GM19023 (cell line): ENCODE measurements around the gene USP7.
A peak's percentile ranks its signal among the peaks of the same experiment; 100 is the strongest.
"Not testable (repeated sequence)": the region's sequence is repeated elsewhere in the genome, so short reads cannot be mapped to it uniquely, and the experiment has no call there.

Experiments
- ATAC-seq: cut with Tn5 transposase; IDR thresholded peaks from one replicate; pipeline ENCODE4 v1.9.1; 2021; ENCODE audit warnings: mild to moderate bottlenecking, moderate library complexity; ENCODE audit not compliant: unreplicated experiment

The USP7 gene

GRCh38 chr16:8963821-8964441 is at the start of gene USP7:
Gene USP7, minus strand, starts transcription at chr16:8963906. Its CDS starts 621 bp downstream, at chr16:8963285.
- ATAC-seq, result peak; percentile 81

GRCh38 chr16:9013508-9013864 is 49.8 kb upstream of the USP7 start:
- ATAC-seq, result no peak

GRCh38 chr16:9012848-9013507 is 49.3 kb upstream of the USP7 start:
- ATAC-seq, result no peak

- no peak for ATAC-seq
Observed at GRCh38 chr16:9012330-9012729, 48.6 kb upstream of the USP7 start.

GRCh38 chr16:9008601-9009260 is 45.0 kb upstream of the USP7 start:
- ATAC-seq, result peak; percentile 89

GRCh38 chr16:9007177-9007794 is 43.6 kb upstream of the USP7 start:
- no peak for ATAC-seq

GRCh38 chr16:9004183-9004582 is 40.5 kb upstream of the USP7 start:
- no peak for ATAC-seq

GRCh38 chr16:9003763-9004162 is 40.1 kb upstream of the USP7 start:
- no peak for ATAC-seq

- ATAC-seq, result no peak
Observed at GRCh38 chr16:9003322-9003721, 39.6 kb upstream of the USP7 start.

- ATAC-seq, result no peak
Observed at GRCh38 chr16:9002042-9002441, 38.3 kb upstream of the USP7 start.

GRCh38 chr16:9000664-9001063 is 37.0 kb upstream of the USP7 start:
- no peak for ATAC-seq

GRCh38 chr16:8999800-9000199 is 36.1 kb upstream of the USP7 start:
- no peak for ATAC-seq

- no peak for ATAC-seq
Observed at GRCh38 chr16:8998108-8998507, 34.4 kb upstream of the USP7 start.

- no peak for ATAC-seq
Observed at GRCh38 chr16:8996891-8997290, 33.2 kb upstream of the USP7 start.

- no peak for ATAC-seq
Observed at GRCh38 chr16:8990445-8990844, 26.7 kb upstream of the USP7 start.

- no peak for ATAC-seq
Observed at GRCh38 chr16:8989099-8989878, 25.6 kb upstream of the USP7 start.

- no peak for ATAC-seq
Observed at GRCh38 chr16:8986818-8987191, 23.1 kb upstream of the USP7 start.

- ATAC-seq, result no peak
Observed at GRCh38 chr16:8986111-8986510, 22.4 kb upstream of the USP7 start.

- ATAC-seq, result no peak
Observed at GRCh38 chr16:8982816-8983215, 19.1 kb upstream of the USP7 start.

GRCh38 chr16:8981901-8982300 is 18.2 kb upstream of the USP7 start:
- not testable (repeated sequence) for ATAC-seq

- ATAC-seq, result not testable (repeated sequence)
Observed at GRCh38 chr16:8976189-8976588, 12.5 kb upstream of the USP7 start.
